Activated T-cell treated with anti-CD3 and anti-CD28 coated beads, Interleukin-2, amount 50 U/mL, for 24 hours (primary cell): ENCODE data around the gene SLC44A4.

Experiments
- DNase-seq: peaks from one replicate; pipeline ENCODE4 v3.0.0-alpha.2; 2020
- H3K27ac Mint-ChIP-seq: 2 replicates; pipeline ENCODE4 v1.8.0; 2020; ENCODE audit warnings: mild to moderate bottlenecking, mixed read lengths
- H3K27me3 Mint-ChIP-seq: 2 replicates; pipeline ENCODE4 v1.8.0; 2020; ENCODE audit warnings: mixed read lengths
- H3K36me3 Mint-ChIP-seq: 2 replicates; pipeline ENCODE4 v1.8.0; 2020; ENCODE audit warnings: low read depth, mixed read lengths
- H3K4me1 Mint-ChIP-seq: 2 replicates; pipeline ENCODE4 v1.8.0; 2020; ENCODE audit warnings: low read depth, mixed read lengths
- H3K4me3 Mint-ChIP-seq: 2 replicates; pipeline ENCODE4 v1.8.0; 2020; ENCODE audit warnings: mild to moderate bottlenecking, moderate library complexity, mixed read lengths
- H3K9me3 Mint-ChIP-seq: 2 replicates; pipeline ENCODE4 v1.8.0; 2020; ENCODE audit warnings: mixed read lengths

Gene SLC44A4

DNA sequence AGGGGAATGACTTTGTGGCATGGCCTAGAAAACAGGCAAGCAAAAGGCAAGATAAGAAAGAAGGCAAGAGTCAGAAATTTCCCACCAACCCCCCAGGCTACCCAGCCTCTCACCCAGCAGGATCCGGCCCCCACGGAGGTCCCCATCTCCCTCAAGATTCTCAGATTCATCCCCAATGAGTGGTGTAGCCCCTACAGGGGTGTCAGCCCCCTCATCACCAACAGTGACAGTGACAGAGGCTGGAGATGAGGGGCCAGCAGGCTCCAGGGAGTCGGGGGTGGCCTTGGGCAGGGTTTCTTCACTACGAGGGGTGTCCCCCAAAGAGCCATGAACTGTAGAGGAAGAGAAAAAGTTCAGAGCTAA lies 17.7 kb upstream of the SLC44A4 start:
- peak overlapping the region; percentile 89 for H3K27ac Mint-ChIP-seq
- peak overlapping the region; percentile 83 for H3K4me3 Mint-ChIP-seq
- peaks cover 34% of the 10 kb centered on the region for H3K4me1 Mint-ChIP-seq
- peaks cover 64% of the 10 kb centered on the region for H3K36me3 Mint-ChIP-seq
- H3K27me3 Mint-ChIP-seq = no peaks in the 10 kb centered on the region
- DNase-seq = no peak
- H3K9me3 Mint-ChIP-seq = no peaks in the 10 kb centered on the region

DNA sequence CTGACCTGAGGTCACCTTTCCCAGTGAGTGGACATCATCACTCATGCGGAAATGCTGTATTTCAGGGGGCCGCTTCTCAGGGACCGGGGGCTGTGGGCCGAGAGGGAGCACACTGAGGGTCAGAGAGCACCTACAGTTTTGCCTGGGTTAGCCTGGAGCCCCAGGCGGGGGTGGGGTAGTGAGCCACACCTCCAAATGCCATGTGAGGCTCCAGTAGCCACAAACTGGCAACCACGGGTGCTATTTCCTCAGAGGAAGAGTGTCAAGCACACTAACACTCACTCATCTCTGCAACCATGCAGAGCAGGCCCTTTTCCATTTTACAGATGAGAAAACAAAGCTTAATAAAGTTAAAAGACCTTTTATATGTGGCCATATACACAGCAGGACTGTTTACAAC lies 14.0 kb upstream of the SLC44A4 start:
- Mint-ChIP-seq H3K36me3 (peaks cover 76% of the 10 kb centered on the region), H3K27ac (no peak overlapping the region)

DNA sequence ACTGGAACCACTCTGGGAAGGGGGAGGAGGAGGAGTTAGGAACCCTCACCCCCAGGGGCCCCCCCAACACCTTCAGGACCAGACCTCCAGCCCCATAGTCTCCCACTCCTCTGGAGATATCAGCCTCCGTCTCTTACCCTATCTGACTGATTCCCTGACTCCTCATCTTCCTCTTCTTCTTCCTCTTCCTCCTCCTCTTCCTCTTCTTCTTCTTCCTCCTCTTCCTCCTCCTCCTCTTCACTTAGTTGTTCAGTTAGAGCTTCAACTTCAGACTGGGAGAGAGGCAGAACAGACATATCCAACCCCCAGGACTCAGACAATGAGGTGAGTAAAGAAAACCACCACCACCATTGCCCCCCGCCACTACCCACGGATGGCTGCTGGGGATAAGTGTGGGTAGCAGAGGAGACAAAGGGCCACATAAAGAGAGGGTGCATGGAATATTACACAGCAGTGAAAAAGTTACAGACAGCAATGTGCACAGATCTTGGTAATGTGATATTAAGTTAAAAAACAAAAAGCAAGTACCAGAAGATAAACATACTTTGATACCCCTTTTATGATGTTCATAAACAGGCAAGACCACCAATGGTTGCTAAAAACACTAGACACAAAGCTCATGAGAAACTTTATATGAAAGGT lies 10.7 kb upstream of the SLC44A4 start:
- Mint-ChIP-seq H3K27me3 (no peaks in the 10 kb centered on the region), H3K4me1 (no peaks in the 10 kb centered on the region), H3K9me3 (no peaks in the 10 kb centered on the region), H3K27ac (no peak overlapping the region), H3K36me3 (peaks cover 89% of the 10 kb centered on the region), H3K4me3 (no peak overlapping the region)
- no peak for DNase-seq

More for the DNA sequence above, 14.0 kb upstream of the SLC44A4 start:
- peaks cover 12% of the 10 kb centered on the region for H3K4me1 Mint-ChIP-seq
- H3K27me3 Mint-ChIP-seq = no peaks in the 10 kb centered on the region
- no peaks in the 10 kb centered on the region for H3K9me3 Mint-ChIP-seq
- H3K4me3 Mint-ChIP-seq = no peak overlapping the region
- no peak for DNase-seq

DNA sequence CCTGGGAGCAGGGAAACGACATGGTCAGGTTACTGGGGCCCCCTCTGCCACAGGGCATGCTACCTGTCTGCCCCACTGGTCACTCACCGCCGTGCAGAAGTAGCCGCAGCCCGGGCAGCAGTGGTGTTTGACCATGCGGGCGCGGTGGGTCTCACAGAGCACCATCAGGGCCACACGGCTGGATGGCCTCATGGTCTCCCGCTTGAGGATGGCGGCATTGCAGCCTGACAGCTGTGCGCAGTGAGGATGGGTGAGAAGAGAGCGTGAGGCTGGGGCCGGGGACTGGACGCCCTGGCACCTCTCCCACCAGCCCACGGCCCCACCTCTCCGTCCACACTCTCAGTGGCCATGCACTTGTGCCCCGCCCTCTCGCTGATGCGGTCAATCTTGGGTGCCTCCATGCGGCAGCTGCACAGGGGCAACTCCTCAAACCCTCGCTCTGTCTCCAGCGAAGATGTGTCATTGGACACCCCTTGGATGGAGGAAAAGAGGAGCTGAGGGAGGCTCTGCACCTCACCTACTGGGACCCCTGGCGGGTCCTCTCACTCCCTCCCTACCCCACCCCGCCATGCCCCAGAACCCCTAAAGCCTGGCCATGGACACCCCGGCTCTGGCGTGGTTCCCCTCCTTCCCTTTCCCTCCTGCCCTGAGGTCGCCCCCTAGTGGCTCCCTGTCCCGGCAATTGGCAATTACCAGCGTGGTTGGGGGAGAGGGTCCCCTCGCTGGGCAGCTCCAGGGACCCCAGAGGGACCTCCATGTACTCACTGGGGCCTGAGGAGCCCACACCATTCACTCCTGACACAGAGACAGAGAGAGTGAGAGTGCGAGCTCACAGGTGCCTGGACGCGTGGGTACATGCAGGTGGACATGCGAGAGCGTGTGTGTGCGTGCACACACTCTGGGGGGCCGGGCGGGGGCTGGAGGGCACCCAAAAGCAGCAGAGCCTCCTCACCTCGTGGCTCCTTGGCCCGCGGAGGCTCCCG lies 9.8 kb upstream of the SLC44A4 start:
- H3K9me3 Mint-ChIP-seq = no peaks in the 10 kb centered on the region
- peaks cover 93% of the 10 kb centered on the region for H3K36me3 Mint-ChIP-seq
- H3K4me3 Mint-ChIP-seq = no peak overlapping the region
- H3K27me3 Mint-ChIP-seq = no peaks in the 10 kb centered on the region
- no peak overlapping the region for H3K27ac Mint-ChIP-seq
- peak; percentile 74 for DNase-seq
- no peaks in the 10 kb centered on the region for H3K4me1 Mint-ChIP-seq

DNA sequence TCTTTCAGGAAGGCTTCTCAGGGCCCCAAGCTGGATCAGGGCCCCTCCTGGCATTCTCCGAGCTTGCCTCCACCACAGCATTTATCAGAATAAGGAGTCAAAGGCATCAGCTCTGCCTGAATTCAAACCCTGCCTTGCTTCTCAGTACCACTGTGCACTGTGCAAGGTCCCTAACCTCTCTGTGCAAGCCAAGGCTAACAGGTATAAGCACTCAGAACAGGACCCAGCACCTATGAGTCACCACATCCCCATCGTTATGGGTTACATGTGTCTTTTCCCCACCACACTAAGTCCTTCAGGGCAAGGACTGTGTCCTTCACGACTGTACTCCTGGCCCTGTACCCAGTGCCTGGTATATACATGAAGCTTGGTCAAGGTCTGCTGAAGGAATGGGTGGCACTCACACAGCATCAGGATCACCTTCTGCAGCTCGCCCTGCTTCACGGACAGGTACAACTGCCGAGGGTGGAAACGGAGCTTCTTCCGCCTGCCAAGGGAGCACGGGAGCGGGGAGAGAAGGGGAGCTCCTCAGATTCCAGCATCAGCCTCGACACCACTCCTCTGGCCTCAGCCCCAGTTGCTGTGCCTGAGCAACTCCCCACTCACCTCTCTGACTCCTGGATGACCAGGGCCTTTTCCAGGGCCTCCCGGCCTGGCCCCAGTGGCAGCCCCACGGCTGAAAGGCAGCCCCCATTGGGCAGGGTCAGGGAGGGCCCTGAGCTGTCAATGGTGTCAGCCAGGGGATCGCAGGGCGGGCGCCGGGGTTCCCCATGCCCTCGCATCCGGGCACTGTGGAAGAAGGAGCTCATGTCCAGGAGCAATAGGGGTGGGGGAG lies 8.6 kb upstream of the SLC44A4 start:
- no peaks in the 10 kb centered on the region for H3K4me1 Mint-ChIP-seq
- no peaks in the 10 kb centered on the region for H3K9me3 Mint-ChIP-seq
- peaks cover 93% of the 10 kb centered on the region for H3K36me3 Mint-ChIP-seq
- DNase-seq = no peak
- no peak overlapping the region for H3K27ac Mint-ChIP-seq
- no peak overlapping the region for H3K4me3 Mint-ChIP-seq
- H3K27me3 Mint-ChIP-seq = no peaks in the 10 kb centered on the region

DNA sequence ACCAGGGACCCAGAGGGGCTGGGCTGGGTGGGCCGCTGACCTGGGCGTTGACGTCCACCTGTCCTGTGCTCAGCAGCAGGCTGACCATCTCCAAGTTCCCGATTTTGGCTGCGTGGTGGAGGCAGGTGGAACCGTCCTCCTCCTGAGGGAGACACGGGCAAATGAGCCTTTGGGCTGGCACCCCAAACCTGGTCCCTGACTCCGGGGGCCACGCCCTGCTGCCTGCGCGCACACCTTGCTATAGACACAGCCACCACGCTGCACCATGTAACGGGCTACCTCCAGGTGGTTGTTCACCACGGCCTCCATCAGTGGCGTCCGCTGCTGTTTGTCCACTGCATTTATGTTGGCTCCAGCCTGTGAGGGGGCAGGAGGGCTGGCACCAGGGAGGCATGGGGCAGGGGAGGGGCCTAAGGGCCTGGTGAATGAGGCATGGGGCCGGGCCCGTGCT lies 7.8 kb upstream of the SLC44A4 start:
- DNase-seq = no peak
- Mint-ChIP-seq H3K36me3 (peaks cover 93% of the 10 kb centered on the region), H3K4me3 (no peak overlapping the region), H3K27me3 (no peaks in the 10 kb centered on the region), H3K4me1 (no peaks in the 10 kb centered on the region), H3K27ac (no peak overlapping the region), H3K9me3 (no peaks in the 10 kb centered on the region)

DNA sequence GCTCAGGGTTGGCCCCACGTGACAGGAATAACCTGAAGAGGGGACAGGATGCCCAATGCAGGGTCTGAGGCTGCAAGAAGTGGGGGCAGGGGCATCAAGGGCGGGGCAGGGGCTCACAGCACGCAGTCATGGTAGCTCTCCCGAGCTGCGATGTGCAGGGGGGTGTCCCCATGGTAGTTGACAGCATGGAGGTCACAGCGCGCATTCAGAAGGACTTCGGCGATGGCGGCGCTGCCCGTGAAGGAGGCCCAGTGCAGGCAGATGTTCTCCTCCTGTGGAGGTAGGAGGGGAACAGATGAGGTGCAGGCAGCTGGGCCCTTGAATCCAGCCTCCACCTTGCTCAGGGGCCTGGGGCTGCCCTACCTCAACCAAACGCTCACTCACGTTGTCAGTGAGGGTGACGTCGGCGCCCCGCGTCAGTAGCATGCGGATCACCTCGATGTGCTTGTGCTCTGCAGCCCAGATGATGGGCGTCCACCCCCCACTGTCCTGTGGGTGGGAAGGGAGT lies 5.8 kb upstream of the SLC44A4 start:
- H3K36me3 Mint-ChIP-seq = peaks cover 98% of the 10 kb centered on the region
- H3K4me3 Mint-ChIP-seq = no peak overlapping the region
- H3K27ac Mint-ChIP-seq = no peak overlapping the region

DNA sequence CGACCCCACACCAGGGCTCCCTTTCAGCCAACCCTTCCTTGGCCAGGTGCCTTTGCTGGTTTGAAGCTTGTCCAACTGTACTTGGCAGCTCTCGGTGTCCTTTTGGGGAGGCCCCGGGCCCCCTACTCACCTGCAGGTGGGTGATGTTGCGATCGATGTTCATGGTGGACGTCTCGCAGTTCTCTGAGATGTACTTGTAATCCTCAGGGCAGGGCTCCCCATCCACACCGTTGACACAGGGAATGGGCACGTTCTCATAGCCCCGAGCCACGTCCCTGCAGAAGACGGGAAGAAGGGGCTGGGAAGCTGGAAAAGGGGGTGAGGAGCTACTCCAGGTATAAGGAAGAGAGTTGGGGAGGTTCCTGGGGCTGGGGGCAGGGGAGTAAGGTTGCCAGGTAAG lies 4.9 kb upstream of the SLC44A4 start:
- peaks cover 96% of the 10 kb centered on the region for H3K36me3 Mint-ChIP-seq
- H3K4me3 Mint-ChIP-seq = no peak overlapping the region
- H3K27ac Mint-ChIP-seq = no peak overlapping the region
- DNase-seq = no peak
- H3K9me3 Mint-ChIP-seq = no peaks in the 10 kb centered on the region
- H3K4me1 Mint-ChIP-seq = no peaks in the 10 kb centered on the region
- no peaks in the 10 kb centered on the region for H3K27me3 Mint-ChIP-seq

More for the DNA sequence above, 5.8 kb upstream of the SLC44A4 start:
- Mint-ChIP-seq H3K27me3 (no peaks in the 10 kb centered on the region), H3K4me1 (no peaks in the 10 kb centered on the region), H3K9me3 (no peaks in the 10 kb centered on the region)
- no peak for DNase-seq

DNA sequence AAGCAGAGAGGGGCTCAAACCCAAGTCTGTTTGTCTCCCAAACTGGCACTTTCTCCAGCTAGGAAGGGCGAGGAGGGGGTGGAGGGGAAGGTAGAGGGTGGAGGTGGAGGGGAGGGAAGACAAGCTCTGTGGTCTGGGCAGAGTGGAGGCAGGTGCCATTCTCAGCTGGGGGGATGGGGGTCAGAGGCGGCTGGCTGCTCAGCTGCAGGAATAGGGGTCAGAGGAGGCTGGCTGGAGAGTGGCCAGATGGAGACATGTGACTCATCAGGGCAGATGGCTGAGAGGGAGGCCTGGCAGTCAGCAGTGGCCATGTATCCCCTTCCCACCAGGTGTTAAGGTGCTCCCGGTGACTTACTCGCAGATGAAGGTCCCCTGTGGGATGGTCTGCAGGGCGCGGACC lies 3.5 kb upstream of the SLC44A4 start:
- no peak for DNase-seq
- H3K9me3 Mint-ChIP-seq = no peaks in the 10 kb centered on the region
- H3K27ac Mint-ChIP-seq = no peak overlapping the region
- H3K36me3 Mint-ChIP-seq = peaks cover 83% of the 10 kb centered on the region
- H3K4me3 Mint-ChIP-seq = no peak overlapping the region
- no peaks in the 10 kb centered on the region for H3K27me3 Mint-ChIP-seq
- no peaks in the 10 kb centered on the region for H3K4me1 Mint-ChIP-seq

DNA sequence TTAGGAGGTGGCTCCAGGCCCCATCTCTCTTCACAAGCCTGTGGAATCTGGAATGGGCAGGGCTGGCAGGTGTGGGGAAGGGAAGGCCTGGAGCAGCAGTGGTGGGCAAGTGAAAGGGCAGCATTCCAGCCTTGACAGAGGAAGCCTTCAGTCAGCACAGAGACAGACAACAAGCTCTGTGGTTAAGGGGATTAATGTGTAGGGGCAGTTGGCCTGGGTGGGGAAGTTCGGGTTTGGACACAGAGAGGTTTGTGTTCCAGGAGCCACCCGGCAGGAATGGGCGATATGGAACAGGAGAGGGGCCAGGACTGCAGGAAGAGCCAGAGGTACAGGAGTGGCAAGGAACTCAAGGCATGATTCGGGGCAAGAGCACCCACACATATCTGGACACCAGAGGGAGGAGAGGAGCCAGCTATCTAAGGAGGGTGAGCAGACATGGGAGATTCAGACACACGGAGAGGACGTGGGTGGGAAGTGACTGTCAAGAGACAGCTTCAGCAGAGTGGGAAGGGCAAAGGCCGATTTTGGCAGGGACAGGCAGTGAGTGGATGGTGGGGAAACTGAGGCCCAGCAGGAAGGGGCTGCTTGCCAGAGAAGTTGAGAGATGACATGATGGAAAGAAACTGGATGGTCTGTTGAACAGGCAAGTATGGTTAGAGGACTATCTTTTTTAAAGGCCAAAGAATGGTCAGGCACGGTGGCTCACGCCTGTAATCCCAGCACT lies 2.5 kb upstream of the SLC44A4 start:
- DNase-seq = no peak
- Mint-ChIP-seq H3K9me3 (no peaks in the 10 kb centered on the region), H3K4me3 (no peak overlapping the region), H3K36me3 (peaks cover 73% of the 10 kb centered on the region), H3K27ac (no peak overlapping the region), H3K4me1 (no peaks in the 10 kb centered on the region), H3K27me3 (no peaks in the 10 kb centered on the region)

DNA sequence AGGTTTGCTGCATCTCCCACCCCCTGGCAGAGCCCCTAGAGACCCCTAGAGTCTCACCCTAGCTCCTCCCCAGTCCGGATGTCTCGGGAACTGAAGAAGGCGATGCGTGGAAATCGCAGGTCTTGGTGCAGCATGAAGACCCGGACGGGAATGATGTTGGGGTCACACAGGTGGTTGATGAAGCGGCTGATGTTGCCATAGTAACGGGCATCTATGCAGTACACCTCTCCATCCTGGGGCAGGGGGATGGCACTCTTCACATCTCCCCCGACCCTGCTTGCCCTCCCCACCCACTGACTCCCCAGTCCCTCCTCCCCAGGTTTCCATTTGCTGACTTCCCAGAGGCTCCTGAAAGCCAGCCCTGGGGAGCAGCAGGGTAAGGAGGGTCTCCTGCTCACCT lies 1.8 kb upstream of the SLC44A4 start:
- H3K4me1 Mint-ChIP-seq = no peaks in the 10 kb centered on the region
- H3K9me3 Mint-ChIP-seq = no peaks in the 10 kb centered on the region
- H3K27me3 Mint-ChIP-seq = no peaks in the 10 kb centered on the region
- H3K27ac Mint-ChIP-seq = no peak overlapping the region
- no peak overlapping the region for H3K4me3 Mint-ChIP-seq
- H3K36me3 Mint-ChIP-seq = peaks cover 66% of the 10 kb centered on the region
- no peak for DNase-seq

DNA sequence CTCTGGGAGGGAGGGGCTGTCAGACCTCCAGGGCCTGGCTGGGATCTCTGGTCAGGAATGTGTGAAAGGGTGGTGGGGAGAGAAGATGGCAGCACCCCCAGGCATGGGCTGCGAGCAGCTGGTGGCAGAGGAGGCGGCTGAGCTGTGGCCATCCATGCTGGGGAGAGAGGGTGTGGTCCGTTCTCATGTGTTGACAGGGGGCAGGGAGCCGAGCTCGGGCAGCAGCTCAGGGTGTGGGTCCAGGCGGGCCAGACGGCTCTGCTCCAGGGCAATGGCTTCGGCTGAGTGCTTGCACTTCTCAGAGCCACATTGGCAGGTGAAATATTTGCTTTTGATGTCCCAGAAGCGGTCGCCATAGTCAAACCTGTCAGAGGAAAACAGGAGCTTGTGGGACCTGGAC lies 1.1 kb upstream of the SLC44A4 start:
- Mint-ChIP-seq H3K4me3 (no peak overlapping the region), H3K4me1 (no peaks in the 10 kb centered on the region), H3K36me3 (peaks cover 59% of the 10 kb centered on the region)

DNA sequence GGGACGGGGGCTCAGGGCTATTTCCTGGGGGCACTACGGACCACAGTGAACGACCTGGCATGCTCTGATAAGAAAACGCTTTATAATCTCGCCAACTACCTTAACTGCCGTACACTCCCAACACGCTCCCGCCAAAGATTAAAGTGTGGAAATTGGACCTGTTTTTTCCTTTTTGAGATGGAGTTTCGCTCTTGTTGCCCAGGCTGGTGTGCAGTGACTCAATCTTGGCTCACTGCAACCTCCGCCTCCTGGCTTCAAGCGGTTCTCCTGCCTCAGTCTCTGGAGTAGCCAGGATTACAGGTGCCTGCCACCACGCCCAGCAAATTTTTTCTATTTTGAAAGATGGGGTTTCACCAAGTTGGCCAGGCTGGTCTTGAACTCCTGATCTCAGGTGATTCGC lies 346 bp upstream of the SLC44A4 start:
- no peak overlapping the region for H3K4me3 Mint-ChIP-seq
- no peaks in the 10 kb centered on the region for H3K27me3 Mint-ChIP-seq
- H3K9me3 Mint-ChIP-seq = no peaks in the 10 kb centered on the region
- no peaks in the 10 kb centered on the region for H3K4me1 Mint-ChIP-seq
- DNase-seq = no peak
- no peak overlapping the region for H3K27ac Mint-ChIP-seq
- peaks cover 51% of the 10 kb centered on the region for H3K36me3 Mint-ChIP-seq

More for the DNA sequence above, 1.1 kb upstream of the SLC44A4 start:
- DNase-seq = no peak
- no peaks in the 10 kb centered on the region for H3K9me3 Mint-ChIP-seq
- H3K27ac Mint-ChIP-seq = no peak overlapping the region
- no peaks in the 10 kb centered on the region for H3K27me3 Mint-ChIP-seq

DNA sequence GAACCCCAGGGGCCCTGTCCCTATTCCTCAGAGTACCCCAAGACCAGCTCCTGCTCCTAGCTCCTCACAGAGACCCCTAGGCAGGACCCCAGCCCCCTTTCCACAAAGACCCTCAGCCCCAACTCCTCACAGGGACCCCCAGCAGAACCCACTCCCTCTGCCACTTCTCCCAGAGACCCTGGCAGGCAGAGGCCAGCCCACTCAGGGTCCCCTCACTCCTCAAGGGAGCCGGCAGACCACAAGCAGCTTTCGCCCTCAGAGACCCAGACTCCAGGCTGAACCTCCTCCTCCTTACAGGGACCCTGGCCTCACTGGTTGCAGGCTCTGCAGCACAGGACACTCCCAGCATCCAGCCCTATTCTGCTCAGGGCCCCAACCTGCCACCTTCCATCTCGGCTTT lies 575 bp downstream of the SLC44A4 start:
- no peak for DNase-seq
- H3K27ac Mint-ChIP-seq = no peak overlapping the region
- no peaks in the 10 kb centered on the region for H3K27me3 Mint-ChIP-seq
- peaks cover 42% of the 10 kb centered on the region for H3K36me3 Mint-ChIP-seq
- no peak overlapping the region for H3K4me3 Mint-ChIP-seq
- no peaks in the 10 kb centered on the region for H3K9me3 Mint-ChIP-seq
- H3K4me1 Mint-ChIP-seq = no peaks in the 10 kb centered on the region
